Stomach (tissue), 4 donors: Measurements from ENCODE around the gene SLC8A3.

Source experiments
- CTCF ChIP-seq, 7 experiments: fragments of 450-650 bp in 4 of 7; fragments of 200-600 bp in 3 of 7; sonication (generic) in 3 of 7; IDR thresholded peaks; one replicate each; pipeline ENCODE4 v1.5.1; 2016 to 2019; ENCODE audit warnings: antibody characterized with exemption in 7 of 7, control low read depth in 2 of 7, mild to moderate bottlenecking in 1 of 7
- POLR2A ChIP-seq, 4 donors: fragments of 450-650 bp; IDR thresholded peaks; one replicate each; pipeline ENCODE4 v1.6.1; 2016; ENCODE audit warnings: antibody characterized with exemption in 4 of 4, control low read depth in 2 of 4, mild to moderate bottlenecking in 1 of 4, moderate library complexity in 1 of 4
- POLR2AphosphoS5 ChIP-seq, 3 donors: sonication (generic); formaldehyde crosslinking; IDR thresholded peaks; one replicate each; pipeline ENCODE4 v1.6.1; 2016; ENCODE audit warnings: antibody characterized with exemption in 3 of 3

DNA sequence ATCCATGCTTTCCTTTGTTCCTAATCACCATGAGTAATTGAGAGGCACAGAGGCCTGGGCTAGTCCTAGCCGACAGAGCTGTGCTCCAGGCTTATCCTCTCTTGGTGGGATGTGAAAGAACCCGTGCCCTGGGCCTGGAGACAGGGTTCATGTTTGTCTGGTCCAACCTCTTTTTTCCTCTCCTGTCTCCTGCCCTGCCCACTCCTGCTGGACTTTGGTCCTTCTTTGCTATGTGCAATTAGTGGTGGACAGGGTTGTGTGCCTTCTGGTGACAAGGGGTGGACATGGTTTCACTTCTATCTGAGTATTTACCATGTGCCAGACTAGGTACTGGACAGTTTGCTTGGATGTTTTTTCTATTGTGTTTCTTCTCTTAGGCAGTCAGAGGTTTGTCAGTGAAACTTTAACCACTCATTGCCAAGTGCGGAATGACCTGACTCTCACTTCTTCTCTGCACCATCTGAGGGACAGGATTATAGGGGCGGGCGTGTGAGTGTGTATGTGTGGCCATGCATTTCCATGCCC lies 183.4 kb downstream of the SLC8A3 start:
- TF ChIP-seq POLR2A (IDR thresholded peaks at IDR 0.05): no peak
- no peak for TF ChIP-seq POLR2AphosphoS5 (IDR thresholded peaks at IDR 0.05)
- TF ChIP-seq CTCF (IDR thresholded peaks at IDR 0.05): no peak
